OCI-LY7 (cell line): Measurements from ENCODE around the gene SEMA4D. TPM values are rescaled to one million over a fixed set of nuclear protein-coding genes. Genes with fewer than 3 reads are reported as not detected.

Source experiments
- BruUV-seq: library from RNA; stranded (reverse); fragments of 400-500 nt; replicated peaks from 2 replicates; lab custom pipeline; 2021; lab: Mats Ljungman, UMichigan
- CTCF ChIA-PET: fragments of 300-600 bp; sonication (Branson Sonifier 250); formaldehyde crosslinking; loops from one replicate; lab custom pipeline; 2022; ENCODE audit warnings: antibody characterized with exemption; ENCODE audit not compliant: unreplicated experiment; lab: Charles Lee
- POLR2A ChIA-PET: fragments of 300-600 bp; sonication (Branson Sonifier 250); formaldehyde crosslinking; loops from one replicate; lab custom pipeline; 2022; ENCODE audit warnings: antibody characterized with exemption; lab: Charles Lee
- DNase-seq: peaks from one replicate; pipeline ENCODE4 v3.0.0-alpha.2; 2015; ENCODE audit warnings: low spot score
- H2AFZ ChIP-seq: fragments of 200-600 bp; sonication (generic), shearing (Covaris generic); 2 replicates; pipeline ENCODE4 v1.6.1; 2014; ENCODE audit warnings: mild to moderate bottlenecking, antibody characterized with exemption, low read length, moderate library complexity
- H3K27ac ChIP-seq: fragments of 200-600 bp; sonication (generic); 2 replicates; pipeline ENCODE4 v1.5.1; 2014; ENCODE audit warnings: mixed run types, low read depth, mild to moderate bottlenecking, moderate library complexity, low read length, inconsistent platforms; ENCODE audit not compliant: poor library complexity, severe bottlenecking
- H3K36me3 ChIP-seq: fragments of 200-600 bp; sonication (generic); 2 replicates; pipeline ENCODE4 v1.6.1; 2014; ENCODE audit warnings: mild to moderate bottlenecking, antibody characterized with exemption, low read length, moderate library complexity, mixed read lengths; ENCODE audit not compliant: insufficient read depth
- H3K4me1 ChIP-seq: fragments of 200-600 bp; sonication (generic); 2 replicates; pipeline ENCODE4 v1.5.1; 2014; ENCODE audit warnings: mild to moderate bottlenecking, low read length; ENCODE audit not compliant: insufficient read depth, poor library complexity, severe bottlenecking
- H3K4me2 ChIP-seq: fragments of 200-600 bp; sonication (generic); 2 replicates; pipeline ENCODE4 v1.6.1; 2014; ENCODE audit warnings: mild to moderate bottlenecking, low read length
- H3K4me3 ChIP-seq: fragments of 200-600 bp; sonication (generic); 2 replicates; pipeline ENCODE4 v1.5.1; 2014; ENCODE audit warnings: mild to moderate bottlenecking, low read depth, low read length; ENCODE audit not compliant: poor library complexity, severe bottlenecking
- H3K79me2 ChIP-seq: fragments of 200-600 bp; sonication (generic); 2 replicates; pipeline ENCODE4 v1.6.1; 2016; ENCODE audit warnings: low read depth, mild to moderate bottlenecking, low read length, moderate library complexity, mixed read lengths; ENCODE audit not compliant: insufficient read depth
- H3K9me2 ChIP-seq: fragments of 200-600 bp; sonication (generic); 2 replicates; pipeline ENCODE4 v1.6.1; 2016; ENCODE audit warnings: mild to moderate bottlenecking, low read length, mixed read lengths; ENCODE audit not compliant: insufficient read depth
- H3K9me3 ChIP-seq: fragments of 200-600 bp; sonication (generic); 2 replicates; pipeline ENCODE4 v1.6.1; 2014; ENCODE audit warnings: mild to moderate bottlenecking, mixed run types, low read length, mixed read lengths
- H4K20me1 ChIP-seq: fragments of 200-600 bp; sonication (generic); 2 replicates; pipeline ENCODE4 v1.6.1; 2014; ENCODE audit warnings: mild to moderate bottlenecking, antibody characterized with exemption, low read length, moderate library complexity, mixed read lengths; ENCODE audit not compliant: insufficient read depth
- EZH2phosphoT487 ChIP-seq: fragments of 200-600 bp; sonication (generic); IDR thresholded peaks from 2 replicates; pipeline ENCODE4 v1.6.1; 2018; ENCODE audit warnings: low read depth, borderline replicate concordance, mild to moderate bottlenecking, mixed run types, antibody characterized with exemption, low read length, moderate library complexity, mixed read lengths
- intact Hi-C: fragments of 100-400 bp; cut with micrococcal nuclease; formaldehyde crosslinking; loops from one replicate; pipeline ENCODE4 v1.10.0; 2022; ENCODE audit not compliant: unreplicated experiment
- total RNA-seq, 2 experiments: library from RNA; depleted of rRNA in 1 of 2; stranded (reverse); fragments of >200 nt in 1 of 2; shearing (Covaris generic) in 1 of 2; gene quantifications; 2 replicates each; pipeline ENCODE4 v1.2.3, GENCODE V29; 2014 to 2022
- TF ChIP-seq, protein P1 (sequence below): fragments of 200-600 bp; sonication (generic); conservative IDR thresholded peaks from 2 replicates; pipeline ENCODE4 v1.5.1; 2014; ENCODE audit warnings: mild to moderate bottlenecking, antibody characterized with exemption, low read length, moderate library complexity, mixed read lengths

SEMA4D gene
- total RNA-seq, 2 experiments from 2014 or later: 28.5 to 60.5 TPM

DNA sequence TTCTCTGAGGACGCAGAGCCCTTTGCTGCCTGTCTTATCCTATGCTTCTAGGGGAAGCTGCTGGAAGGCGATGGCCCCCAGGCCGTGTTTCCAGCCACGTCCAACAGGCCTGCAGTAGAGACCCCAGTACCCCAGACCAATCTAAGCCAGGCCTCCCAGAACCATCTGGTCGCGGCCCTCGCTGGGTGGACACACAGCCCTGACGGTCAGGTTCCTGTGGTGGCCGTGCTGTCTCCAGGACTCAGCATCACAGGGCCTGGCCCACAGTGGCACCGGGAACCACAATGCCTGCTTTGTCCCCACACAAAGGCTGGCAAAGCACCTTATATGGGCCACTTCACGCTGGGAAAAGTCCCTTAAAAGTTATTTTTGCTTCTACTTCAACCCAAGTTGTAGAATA is 44.5 kb downstream of the SEMA4D start:
- no peak overlapping the region for H2AFZ ChIP-seq
- H3K79me2 ChIP-seq: no peaks in the 10 kb centered on the region
- H3K4me2 ChIP-seq: no peak overlapping the region
- H3K36me3 ChIP-seq: peaks cover 13% of the 10 kb centered on the region; the same call in 1 of the 2 replicates
- no peaks in the 10 kb centered on the region for H4K20me1 ChIP-seq
- CTCF ChIA-PET: no interaction called here
- BruUV-seq: no TSS peak
- intact Hi-C loops: no loop called here
- H3K9me2 ChIP-seq: no peaks in the 10 kb centered on the region
- no peak overlapping the region for H3K4me3 ChIP-seq
- H3K27ac ChIP-seq: no peak overlapping the region
- DNase-seq: no peak
- TF ChIP-seq, protein P1, sequence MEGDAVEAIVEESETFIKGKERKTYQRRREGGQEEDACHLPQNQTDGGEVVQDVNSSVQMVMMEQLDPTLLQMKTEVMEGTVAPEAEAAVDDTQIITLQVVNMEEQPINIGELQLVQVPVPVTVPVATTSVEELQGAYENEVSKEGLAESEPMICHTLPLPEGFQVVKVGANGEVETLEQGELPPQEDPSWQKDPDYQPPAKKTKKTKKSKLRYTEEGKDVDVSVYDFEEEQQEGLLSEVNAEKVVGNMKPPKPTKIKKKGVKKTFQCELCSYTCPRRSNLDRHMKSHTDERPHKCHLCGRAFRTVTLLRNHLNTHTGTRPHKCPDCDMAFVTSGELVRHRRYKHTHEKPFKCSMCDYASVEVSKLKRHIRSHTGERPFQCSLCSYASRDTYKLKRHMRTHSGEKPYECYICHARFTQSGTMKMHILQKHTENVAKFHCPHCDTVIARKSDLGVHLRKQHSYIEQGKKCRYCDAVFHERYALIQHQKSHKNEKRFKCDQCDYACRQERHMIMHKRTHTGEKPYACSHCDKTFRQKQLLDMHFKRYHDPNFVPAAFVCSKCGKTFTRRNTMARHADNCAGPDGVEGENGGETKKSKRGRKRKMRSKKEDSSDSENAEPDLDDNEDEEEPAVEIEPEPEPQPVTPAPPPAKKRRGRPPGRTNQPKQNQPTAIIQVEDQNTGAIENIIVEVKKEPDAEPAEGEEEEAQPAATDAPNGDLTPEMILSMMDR: no peak
- no peak for TF ChIP-seq EZH2phosphoT487
- POLR2A ChIA-PET: interaction anchor here (1.6 kb wide), 1 partner anchor 24 kb away, joined by 5 read pairs; no protein-coding TSS in a partner anchor
- H3K9me3 ChIP-seq: no peaks in the 10 kb centered on the region
- peaks cover 8% of the 10 kb centered on the region for H3K4me1 ChIP-seq

DNA sequence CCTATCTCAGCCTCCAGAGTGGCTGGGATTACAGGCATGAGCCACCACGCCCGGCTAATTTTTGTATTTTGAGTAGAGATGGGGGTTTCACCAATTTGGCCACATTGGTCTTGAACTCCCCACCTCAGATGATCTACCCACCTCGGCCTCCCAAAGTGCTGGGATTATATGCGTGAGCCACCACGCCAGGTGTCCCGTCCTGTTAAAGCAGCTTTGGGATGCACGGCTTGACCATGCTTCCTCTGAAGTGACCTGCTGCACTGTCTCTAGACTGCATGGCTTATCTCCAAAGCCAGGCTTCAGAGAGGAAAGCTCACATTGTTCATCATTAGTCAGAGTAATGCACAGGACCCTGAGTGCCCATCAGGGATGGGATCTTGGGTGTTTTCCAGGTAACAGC is 45.4 kb downstream of the SEMA4D start:
- no peaks in the 10 kb centered on the region for H4K20me1 ChIP-seq
- H3K4me3 ChIP-seq: no peak overlapping the region
- CTCF ChIA-PET: no interaction called here
- H2AFZ ChIP-seq: no peak overlapping the region
- POLR2A ChIA-PET: interaction anchor here (1.6 kb wide), 1 partner anchor 24 kb away, joined by 5 read pairs; no protein-coding TSS in a partner anchor
- no peak for TF ChIP-seq EZH2phosphoT487
- TF ChIP-seq, protein P1: no peak
- H3K4me1 ChIP-seq: peaks cover 17% of the 10 kb centered on the region
- H3K4me2 ChIP-seq: no peak overlapping the region
- no peaks in the 10 kb centered on the region for H3K79me2 ChIP-seq
- no peak overlapping the region for H3K27ac ChIP-seq
- peaks cover 13% of the 10 kb centered on the region; the same call in 1 of the 2 replicates for H3K36me3 ChIP-seq
- no TSS peak for BruUV-seq
- H3K9me2 ChIP-seq: no peaks in the 10 kb centered on the region
- H3K9me3 ChIP-seq: no peaks in the 10 kb centered on the region
- intact Hi-C loops: no loop called here
- DNase-seq: no peak

DNA sequence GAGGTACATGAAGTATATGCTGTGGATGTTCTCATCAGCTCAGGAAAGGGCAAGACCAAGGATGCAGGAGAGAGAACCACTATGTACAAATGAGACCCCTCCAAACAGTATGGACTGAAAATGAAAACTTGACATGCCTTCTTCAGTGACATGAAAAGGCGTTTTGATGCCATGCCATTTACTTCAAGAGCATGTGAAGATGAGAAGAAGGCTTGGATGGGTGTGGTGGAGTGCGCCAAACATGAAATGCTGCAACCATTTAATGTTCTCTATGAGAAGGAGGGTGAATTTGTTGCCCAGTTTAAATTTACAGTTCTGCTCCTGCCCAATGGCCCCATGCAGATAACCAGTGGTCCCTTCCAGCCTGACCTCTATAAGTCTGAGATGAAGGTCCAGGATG is 47.7 kb downstream of the SEMA4D start:
- BruUV-seq: no TSS peak
- no peak overlapping the region for H2AFZ ChIP-seq
- CTCF ChIA-PET: no interaction called here
- no peak overlapping the region for H3K4me2 ChIP-seq
- H3K27ac ChIP-seq: no peak overlapping the region
- POLR2A ChIA-PET: no interaction called here
- TF ChIP-seq EZH2phosphoT487: no peak
- TF ChIP-seq, protein P1: no peak
- DNase-seq: no peak
- H3K9me3 ChIP-seq: no peaks in the 10 kb centered on the region
- no peak overlapping the region for H3K4me3 ChIP-seq
- H3K4me1 ChIP-seq: peaks cover 23% of the 10 kb centered on the region
- no peaks in the 10 kb centered on the region for H3K9me2 ChIP-seq
- intact Hi-C loops: no loop called here
- no peaks in the 10 kb centered on the region for H3K79me2 ChIP-seq
- no peaks in the 10 kb centered on the region for H4K20me1 ChIP-seq
- H3K36me3 ChIP-seq: peaks cover 13% of the 10 kb centered on the region; the same call in 1 of the 2 replicates
